CD4-positive, CD25-positive, alpha-beta regulatory T cell (primary cell): ENCODE measurements around the gene ADD1. TPM values are rescaled to one million over a fixed set of nuclear protein-coding genes. Genes with fewer than 3 reads are reported as not detected.

Experiments
- ATAC-seq, 2 donors: fragments of 150-1000 bp; cut with Tn5 transposase; one replicate each; pipeline ENCODE4 v1.10.0; 2021; ENCODE audit warnings: low read depth in 2 of 2, moderate number of reproducible peaks in 2 of 2, moderate library complexity in 1 of 2
- DNase-seq, 3 donors: peaks; one replicate each; pipeline versions ENCODE4 v3.0.0 to v3.0.0-alpha.2; 2012 to 2022; ENCODE audit warnings: mixed read lengths in 1 of 3
- H3K27ac ChIP-seq: one replicate; pipeline ENCODE4 v1.7.0; 2013; ENCODE audit warnings: mild to moderate bottlenecking, low read length; ENCODE audit not compliant: insufficient read depth, poor library complexity, severe bottlenecking
- H3K27me3 ChIP-seq: one replicate; pipeline ENCODE4 v1.7.0; 2013; ENCODE audit warnings: low read length; ENCODE audit not compliant: control insufficient read depth, insufficient read depth
- H3K36me3 ChIP-seq: one replicate; pipeline ENCODE4 v1.7.0; 2013; ENCODE audit warnings: mild to moderate bottlenecking, low read length, moderate library complexity; ENCODE audit not compliant: control insufficient read depth, insufficient read depth
- H3K4me1 ChIP-seq: 2 replicates; pipeline ENCODE4 v1.7.0; 2013; ENCODE audit warnings: mild to moderate bottlenecking, low read length; ENCODE audit not compliant: insufficient read depth, control insufficient read depth, poor library complexity, severe bottlenecking
- H3K4me3 ChIP-seq: one replicate; pipeline ENCODE4 v1.7.0; 2013; ENCODE audit warnings: low read depth, mild to moderate bottlenecking, low read length, moderate library complexity
- H3K9me3 ChIP-seq, 2 experiments: 1 replicate in 1 of 2; 2 replicates in 1 of 2; pipeline ENCODE4 v1.7.0; 2013; ENCODE audit warnings: low read length in 2 of 2, mild to moderate bottlenecking in 1 of 2, moderate library complexity in 1 of 2; ENCODE audit not compliant: control insufficient read depth in 2 of 2
- H3K27ac Mint-ChIP-seq, 3 donors: one replicate each; pipeline ENCODE4 v1.8.0; 2020 to 2022; ENCODE audit warnings: mild to moderate bottlenecking in 3 of 3, mixed read lengths in 3 of 3, moderate library complexity in 2 of 3
- H3K27me3 Mint-ChIP-seq: one replicate; pipeline ENCODE4 v1.8.0; 2022; ENCODE audit warnings: mild to moderate bottlenecking, mixed read lengths
- H3K36me3 Mint-ChIP-seq: one replicate; pipeline ENCODE4 v1.8.0; 2020; ENCODE audit warnings: mixed read lengths
- H3K4me1 Mint-ChIP-seq, 4 donors: one replicate each; pipeline ENCODE4 v1.8.0; 2020 to 2022; ENCODE audit warnings: mixed read lengths in 4 of 4, mild to moderate bottlenecking in 1 of 4
- H3K4me3 Mint-ChIP-seq, 4 donors: one replicate each; pipeline ENCODE4 v1.8.0; 2020 to 2022; ENCODE audit warnings: mild to moderate bottlenecking in 4 of 4, mixed read lengths in 4 of 4, moderate library complexity in 3 of 4
- H3K9me3 Mint-ChIP-seq, 7 donors: one replicate each; pipeline ENCODE4 v1.8.0; 2020 to 2022; ENCODE audit warnings: mixed read lengths in 7 of 7, mild to moderate bottlenecking in 3 of 7, moderate library complexity in 2 of 7
- polyA plus RNA-seq, 4 donors: library from polyadenylated mRNA; unstranded; fragments of 300-500 nt; fragmentation: Illumina TruSeq; gene quantifications; one replicate each; pipeline ENCODE4 v1.2.3, GENCODE V29; 2021
- total RNA-seq: library from RNA; stranded (reverse); gene quantifications from one replicate; pipeline ENCODE4 v1.2.3, GENCODE V29; 2022

The ADD1 gene
- total and polyA plus RNA-seq, 5 donors from 2014 or later: 142 to 242 (median 146) TPM

- Mint-ChIP-seq H3K27ac (peak overlapping the region; percentile 89 to 94 (median 90)), H3K36me3 (no peaks in the 10 kb centered on the region)
These were observed 26.5 kb upstream of the ADD1 start for GRCh38 chr4:2817137-2817536.

DNA sequence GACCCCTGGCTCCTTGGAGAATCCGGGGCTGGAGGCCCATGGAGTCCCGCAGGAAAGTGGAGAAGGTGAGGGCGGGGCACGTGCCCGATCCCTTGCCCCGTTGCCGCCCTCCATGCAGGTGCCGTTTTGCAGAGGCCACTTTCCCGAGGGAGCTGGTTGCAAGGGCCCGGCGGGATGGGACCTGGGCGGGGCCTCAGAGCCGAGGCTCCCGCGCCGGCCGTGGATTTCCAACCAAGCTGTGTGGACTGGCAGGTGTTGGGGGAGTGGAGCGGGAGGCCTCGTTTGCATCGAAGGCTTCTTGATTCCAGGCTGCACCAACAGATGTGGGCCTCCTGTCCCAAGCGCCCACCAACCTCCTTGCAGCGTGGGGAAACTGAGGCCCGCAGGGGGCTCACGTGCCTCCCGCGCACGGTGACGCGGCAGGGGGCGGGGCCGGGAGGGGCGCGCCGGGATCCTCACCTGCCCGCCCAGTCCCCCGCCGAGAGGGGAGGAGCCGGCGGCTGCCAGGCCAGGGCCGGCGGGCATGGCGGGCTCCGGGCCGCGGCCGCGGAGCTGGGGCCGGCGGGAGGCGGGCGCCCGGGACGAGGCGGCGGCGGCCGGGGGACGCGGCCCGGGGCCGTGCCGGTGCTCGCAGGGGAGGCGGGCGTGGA, 25.8 kb upstream of the ADD1 start:
- peak overlapping the region; percentile 33 for H3K27ac ChIP-seq
- Mint-ChIP-seq H3K27me3 (no peaks in the 10 kb centered on the region), H3K4me3 (peak overlapping the region; percentile 66 to 92 (median 86)), H3K36me3 (no peaks in the 10 kb centered on the region), H3K9me3 (no peaks in the 10 kb centered on the region), H3K4me1 (peaks cover 5 to 69% (median 38%) of the 10 kb centered on the region in 4 donors), H3K27ac (peak overlapping the region in 2 of 3 donors; percentile 89 to 94)
- DNase-seq (no peak), ATAC-seq (peak; percentile 10 to 30)
- H3K4me1 ChIP-seq: peaks cover 55% of the 10 kb centered on the region
- no peak overlapping the region for H3K4me3 ChIP-seq
- no peaks in the 10 kb centered on the region for H3K27me3 ChIP-seq
- H3K9me3 ChIP-seq: no peaks in the 10 kb centered on the region
- H3K36me3 ChIP-seq: peaks cover 12% of the 10 kb centered on the region

More at GRCh38 chr4:2817137-2817536, 26.5 kb upstream of the ADD1 start:
- Mint-ChIP-seq H3K4me3 (peak overlapping the region; percentile 83 to 92 (median 90)), H3K9me3 (no peaks in the 10 kb centered on the region), H3K27me3 (no peaks in the 10 kb centered on the region), H3K4me1 (peaks cover 5 to 72% (median 39%) of the 10 kb centered on the region in 4 donors)
- Histone ChIP-seq H3K4me3 (no peak overlapping the region), H3K36me3 (peaks cover 8% of the 10 kb centered on the region), H3K4me1 (peaks cover 59% of the 10 kb centered on the region), H3K9me3 (no peaks in the 10 kb centered on the region), H3K27ac (peak overlapping the region; percentile 1), H3K27me3 (no peaks in the 10 kb centered on the region)
- ATAC-seq (no peak), DNase-seq (no peak)

GRCh38 chr4:2818351-2818939, 25.2 kb upstream of the ADD1 start:
- H3K27me3 Mint-ChIP-seq: no peaks in the 10 kb centered on the region
- DNase-seq (no peak), ATAC-seq (no peak)
- H3K27ac ChIP-seq: peak overlapping the region; percentile 33
- no peaks in the 10 kb centered on the region for H3K36me3 Mint-ChIP-seq
- H3K27me3 ChIP-seq: no peaks in the 10 kb centered on the region
- peaks cover 52% of the 10 kb centered on the region for H3K4me1 ChIP-seq
- H3K27ac Mint-ChIP-seq: peak overlapping the region; percentile 26 to 68 (median 36)
- H3K4me3 Mint-ChIP-seq: peak overlapping the region; percentile 78 to 87 (median 82)
- peak overlapping the region; percentile 32 for H3K4me3 ChIP-seq
- no peaks in the 10 kb centered on the region for H3K9me3 ChIP-seq
- H3K36me3 ChIP-seq: peaks cover 12% of the 10 kb centered on the region
- peaks cover 4 to 63% (median 36%) of the 10 kb centered on the region in 4 donors for H3K4me1 Mint-ChIP-seq
- no peaks in the 10 kb centered on the region for H3K9me3 Mint-ChIP-seq

DNA sequence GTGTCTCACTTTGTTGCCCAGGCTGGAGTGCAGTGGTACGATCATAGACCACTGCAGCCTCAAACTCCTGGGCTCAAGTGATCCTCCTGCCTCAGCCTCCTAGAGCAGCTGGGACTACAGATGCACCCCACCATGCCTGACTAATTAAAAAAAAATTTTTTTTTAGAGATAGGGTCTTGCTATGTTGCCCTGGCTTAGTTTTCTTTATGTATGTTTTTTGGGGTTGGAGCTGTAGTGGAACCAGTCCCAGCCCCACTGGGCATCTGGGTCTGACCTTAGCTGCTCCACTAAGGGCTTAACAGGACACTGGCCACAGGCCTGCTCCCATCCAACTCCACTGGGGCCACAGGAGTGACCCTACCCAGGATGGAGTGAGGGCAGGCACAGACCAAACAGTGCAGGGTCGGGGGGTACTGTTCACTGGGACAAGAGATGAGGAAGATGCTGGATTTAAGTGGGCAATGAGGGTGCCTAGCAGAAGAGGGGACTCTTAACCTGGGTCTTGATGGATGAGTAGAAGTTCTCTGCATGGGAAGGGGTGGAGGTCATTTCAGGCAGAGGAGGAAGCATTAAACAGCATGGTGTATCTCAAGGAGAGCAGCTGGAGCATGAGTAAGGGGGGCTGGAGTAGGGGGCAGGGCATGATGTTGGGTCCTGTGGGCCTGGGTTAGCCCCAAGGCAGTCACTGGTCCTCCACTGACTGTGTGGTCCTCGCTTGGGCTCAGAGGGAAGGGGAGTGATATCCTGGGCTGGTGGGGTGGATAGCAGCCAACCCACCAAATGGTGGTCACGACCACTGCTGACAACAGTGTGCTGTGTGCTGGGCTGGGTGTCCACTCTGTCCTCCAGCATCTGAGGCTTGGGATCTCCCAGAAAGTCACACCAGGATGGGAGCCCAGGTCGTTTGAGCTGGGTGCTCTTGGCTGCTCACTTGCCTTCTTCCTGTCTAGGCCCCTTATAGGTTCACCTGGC, 24.1 kb upstream of the ADD1 start:
- no peaks in the 10 kb centered on the region for H3K9me3 ChIP-seq
- peaks cover 20% of the 10 kb centered on the region for H3K36me3 ChIP-seq
- peaks cover 0 to 52% (median 26%) of the 10 kb centered on the region in 4 donors for H3K4me1 Mint-ChIP-seq
- no peaks in the 10 kb centered on the region for H3K9me3 Mint-ChIP-seq
- H3K27me3 ChIP-seq: no peaks in the 10 kb centered on the region
- H3K4me3 Mint-ChIP-seq: peak overlapping the region; percentile 78 to 87 (median 81)
- H3K36me3 Mint-ChIP-seq: no peaks in the 10 kb centered on the region
- H3K4me1 ChIP-seq: peaks cover 41% of the 10 kb centered on the region
- no peak overlapping the region for H3K4me3 ChIP-seq
- H3K27ac ChIP-seq: no peak overlapping the region
- H3K27ac Mint-ChIP-seq: peak overlapping the region; percentile 68 to 94 (median 91)
- no peaks in the 10 kb centered on the region for H3K27me3 Mint-ChIP-seq
- DNase-seq (no peak), ATAC-seq (no peak)

DNA sequence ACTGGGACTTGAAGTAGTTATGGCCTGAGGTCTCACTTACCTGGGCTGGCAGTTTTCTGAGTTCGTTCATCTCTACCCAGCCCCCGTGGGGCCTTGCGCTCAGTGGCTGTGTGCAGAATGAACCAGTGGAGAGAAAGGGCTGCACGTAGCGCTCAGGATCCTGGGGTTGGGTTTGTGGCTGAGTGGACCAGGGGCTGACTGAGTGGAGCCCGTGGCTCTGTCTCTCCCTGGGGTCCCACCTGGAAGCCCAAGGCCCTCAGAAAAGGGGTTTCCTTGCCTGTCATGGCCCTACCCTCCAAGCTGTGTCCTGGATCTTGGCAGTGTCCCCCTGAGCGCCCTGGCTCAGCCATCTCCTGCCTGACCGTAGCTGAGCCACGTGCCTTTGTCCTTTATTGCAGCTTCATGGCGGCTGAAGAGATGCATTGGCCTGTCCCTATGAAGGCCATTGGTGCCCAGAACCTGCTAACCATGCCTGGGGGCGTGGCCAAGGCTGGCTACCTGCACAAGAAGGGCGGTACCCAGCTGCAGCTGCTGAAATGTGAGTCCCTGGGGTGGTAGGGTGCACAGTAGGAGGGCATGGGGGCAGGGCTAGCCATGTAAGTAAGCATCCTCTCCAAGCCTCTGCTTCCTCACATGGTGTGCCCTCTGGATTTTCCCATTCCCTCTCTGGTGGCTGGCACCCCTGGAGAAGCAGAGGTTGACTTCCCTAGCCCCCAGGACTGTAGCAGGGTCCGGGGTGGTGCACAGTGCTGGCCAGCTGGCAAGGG, 23.2 kb upstream of the ADD1 start:
- DNase-seq (no peak), ATAC-seq (no peak)
- Histone ChIP-seq H3K4me3 (no peak overlapping the region), H3K4me1 (peaks cover 32% of the 10 kb centered on the region), H3K27ac (no peak overlapping the region), H3K36me3 (peaks cover 29% of the 10 kb centered on the region), H3K27me3 (no peaks in the 10 kb centered on the region), H3K9me3 (no peaks in the 10 kb centered on the region)
- H3K4me1 Mint-ChIP-seq: peaks cover 0 to 44% (median 24%) of the 10 kb centered on the region in 4 donors
- peaks cover 3% of the 10 kb centered on the region for H3K36me3 Mint-ChIP-seq
- no peaks in the 10 kb centered on the region for H3K9me3 Mint-ChIP-seq
- peak overlapping the region in 2 of 4 donors; percentile 68 to 87 for H3K4me3 Mint-ChIP-seq
- H3K27me3 Mint-ChIP-seq: no peaks in the 10 kb centered on the region
- peak overlapping the region; percentile 68 to 94 (median 91) for H3K27ac Mint-ChIP-seq

DNA sequence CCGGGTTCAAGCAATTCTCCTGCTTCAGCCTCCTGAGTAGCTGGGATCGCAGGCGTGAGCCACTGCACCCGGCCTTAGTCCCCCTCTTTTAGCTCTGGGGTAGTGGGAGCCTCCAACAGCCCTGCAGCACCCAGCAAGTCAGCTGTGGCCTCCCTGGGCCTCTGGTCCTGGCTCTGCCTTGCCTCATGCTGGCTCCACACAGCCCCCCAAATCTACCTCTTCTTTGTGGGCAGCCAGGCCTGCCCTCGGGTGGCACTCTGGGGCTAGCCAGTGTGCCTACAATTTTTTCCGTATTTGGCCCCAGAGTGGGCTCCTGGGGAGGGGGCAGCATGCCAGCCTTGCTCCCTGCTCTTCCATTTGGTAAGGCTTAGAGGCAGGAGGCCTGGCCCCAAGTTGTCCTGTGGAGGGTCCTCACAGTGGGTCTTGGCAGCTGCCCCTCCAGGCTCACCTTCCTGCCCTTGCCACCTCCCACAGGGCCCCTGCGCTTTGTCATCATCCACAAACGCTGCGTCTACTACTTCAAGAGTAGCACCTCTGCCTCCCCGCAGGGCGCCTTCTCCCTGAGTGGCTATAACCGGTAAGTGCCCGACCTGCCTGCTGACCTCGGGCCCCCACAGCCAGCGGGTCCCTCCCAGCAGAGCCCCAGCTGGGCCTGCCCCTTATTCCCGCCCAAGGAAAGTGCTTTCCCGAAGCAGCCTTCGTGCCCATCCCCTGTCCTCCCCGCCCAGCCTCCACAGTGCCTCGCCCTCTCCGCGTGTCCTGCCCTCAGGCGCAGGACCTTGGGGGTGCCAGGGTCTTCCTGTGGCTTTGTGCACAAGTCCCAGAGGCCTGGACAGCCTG, 21.0 kb upstream of the ADD1 start:
- DNase-seq: no peak
- peaks cover 0 to 27% (median 6%) of the 10 kb centered on the region in 4 donors for H3K4me1 Mint-ChIP-seq
- H3K36me3 Mint-ChIP-seq: peaks cover 13% of the 10 kb centered on the region
- Histone ChIP-seq H3K4me3 (no peak overlapping the region), H3K27me3 (no peaks in the 10 kb centered on the region), H3K27ac (no peak overlapping the region), H3K36me3 (peaks cover 46% of the 10 kb centered on the region), H3K9me3 (no peaks in the 10 kb centered on the region), H3K4me1 (peaks cover 13% of the 10 kb centered on the region)
- peaks cover 0 to 1% (median 0%) of the 10 kb centered on the region in 7 donors for H3K9me3 Mint-ChIP-seq
- ATAC-seq: no peak
- peak overlapping the region in 2 of 3 donors; percentile 72 to 83 for H3K27ac Mint-ChIP-seq
- peak overlapping the region in 1 of 4 donors; percentile 63 for H3K4me3 Mint-ChIP-seq
- no peaks in the 10 kb centered on the region for H3K27me3 Mint-ChIP-seq
